Astrocyte of the spinal cord (primary cell): Measurements from ENCODE around the gene DRD2.

Experiments used
- DNase-seq: peaks from one replicate; pipeline ENCODE4 v3.0.0; 2011; ENCODE audit warnings: low read depth, low spot score
- H3K4me3 ChIP-seq: 2 replicates; pipeline ENCODE4 v1.5.1; 2011; ENCODE audit warnings: low read depth, mild to moderate bottlenecking, low read length, moderate library complexity
- in situ Hi-C: cut with HindIII; loops from 2 replicates; pipeline ENCODE4 v1.10.0; 2017; ENCODE audit warnings: low sequenced_read_pairs
- TF ChIP-seq, protein P1 (sequence below): IDR thresholded peaks from 2 replicates; pipeline ENCODE4 v1.5.1; 2012; ENCODE audit warnings: low read depth, mild to moderate bottlenecking, low read length, inconsistent platforms

The DRD2 gene

DNA sequence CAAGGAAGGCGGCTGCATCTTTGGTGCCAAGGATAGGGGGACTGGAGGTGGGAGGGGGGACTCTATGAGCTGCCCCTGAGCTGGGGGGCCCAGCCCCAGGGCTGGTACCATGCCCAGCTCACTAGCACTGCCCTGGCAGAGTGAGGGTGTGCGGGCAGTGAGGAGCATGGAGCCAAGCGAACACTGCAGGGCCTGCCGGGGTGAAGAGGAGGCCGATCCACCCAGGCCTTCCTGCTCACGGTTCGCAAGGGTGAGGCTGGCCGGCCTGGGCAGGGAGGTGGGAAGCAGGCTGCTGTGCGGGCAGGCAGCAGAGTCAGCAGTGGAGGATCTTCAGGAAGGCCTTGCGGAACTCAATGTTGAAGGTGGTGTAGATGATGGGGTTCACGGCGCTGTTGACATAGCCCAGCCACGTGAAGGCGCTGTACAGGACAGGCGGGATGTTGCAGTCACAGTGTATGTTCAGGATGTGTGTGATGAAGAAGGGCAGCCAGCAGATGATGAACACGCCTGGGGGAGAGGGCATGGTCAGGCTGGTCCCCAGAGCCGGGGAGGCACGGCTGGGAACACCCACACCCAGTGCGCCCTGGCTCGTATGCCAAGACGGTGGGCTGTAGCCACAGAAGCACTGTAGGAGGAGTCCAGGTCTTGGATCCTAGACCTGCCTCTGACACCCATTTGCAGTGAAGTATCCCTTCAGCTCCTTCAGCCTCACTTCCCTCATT is 64.6 kb downstream of the DRD2 start:
- in situ Hi-C loops = no loop called here
- no peak for DNase-seq
- TF ChIP-seq, protein P1, sequence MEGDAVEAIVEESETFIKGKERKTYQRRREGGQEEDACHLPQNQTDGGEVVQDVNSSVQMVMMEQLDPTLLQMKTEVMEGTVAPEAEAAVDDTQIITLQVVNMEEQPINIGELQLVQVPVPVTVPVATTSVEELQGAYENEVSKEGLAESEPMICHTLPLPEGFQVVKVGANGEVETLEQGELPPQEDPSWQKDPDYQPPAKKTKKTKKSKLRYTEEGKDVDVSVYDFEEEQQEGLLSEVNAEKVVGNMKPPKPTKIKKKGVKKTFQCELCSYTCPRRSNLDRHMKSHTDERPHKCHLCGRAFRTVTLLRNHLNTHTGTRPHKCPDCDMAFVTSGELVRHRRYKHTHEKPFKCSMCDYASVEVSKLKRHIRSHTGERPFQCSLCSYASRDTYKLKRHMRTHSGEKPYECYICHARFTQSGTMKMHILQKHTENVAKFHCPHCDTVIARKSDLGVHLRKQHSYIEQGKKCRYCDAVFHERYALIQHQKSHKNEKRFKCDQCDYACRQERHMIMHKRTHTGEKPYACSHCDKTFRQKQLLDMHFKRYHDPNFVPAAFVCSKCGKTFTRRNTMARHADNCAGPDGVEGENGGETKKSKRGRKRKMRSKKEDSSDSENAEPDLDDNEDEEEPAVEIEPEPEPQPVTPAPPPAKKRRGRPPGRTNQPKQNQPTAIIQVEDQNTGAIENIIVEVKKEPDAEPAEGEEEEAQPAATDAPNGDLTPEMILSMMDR = no peak
- no peak overlapping the region for H3K4me3 ChIP-seq

DNA sequence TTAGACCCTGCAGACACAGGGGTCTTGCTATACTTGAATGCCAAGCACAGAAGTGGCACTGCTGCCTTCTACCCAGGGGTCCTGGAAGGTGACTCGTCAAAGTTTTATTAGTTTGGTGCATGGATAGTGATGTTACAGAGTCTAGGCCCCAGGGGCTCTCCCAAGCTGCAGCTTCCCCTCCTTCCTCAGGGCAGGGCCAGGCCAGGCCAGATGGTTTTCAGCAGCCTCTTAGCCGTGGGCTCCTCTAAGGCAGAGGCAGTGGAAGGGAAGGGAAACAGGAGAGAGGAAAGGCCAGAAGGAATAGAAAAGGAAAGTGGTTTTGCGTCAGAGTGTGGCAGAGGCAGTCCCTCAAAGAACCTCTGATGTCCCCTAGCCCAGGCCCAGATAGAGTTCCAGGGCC is 65.7 kb downstream of the DRD2 start:
- TF ChIP-seq, protein P1 = no peak
- in situ Hi-C loops = no loop called here
- no peak for DNase-seq
- H3K4me3 ChIP-seq = no peak overlapping the region

DNA sequence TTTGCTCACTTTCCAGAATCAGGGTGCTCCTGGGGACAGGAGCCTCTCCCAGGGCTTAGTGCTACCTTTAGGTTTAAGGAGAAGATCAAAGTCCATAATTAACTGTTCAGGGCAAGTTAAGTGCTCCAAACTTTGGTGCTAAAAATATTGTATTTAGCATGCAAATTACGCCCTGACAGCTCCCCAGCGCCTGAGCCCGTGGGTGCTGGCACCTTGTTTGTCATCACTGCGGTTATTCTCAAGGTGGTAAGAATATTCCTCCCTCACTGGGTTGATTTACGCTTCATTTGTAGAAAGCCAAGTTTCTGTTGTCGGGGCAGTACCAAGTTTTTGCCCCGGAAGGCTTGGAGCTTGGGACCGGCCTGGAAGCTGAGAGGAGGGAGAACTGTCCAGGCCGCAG is 66.3 kb downstream of the DRD2 start:
- in situ Hi-C loops = no loop called here
- DNase-seq = no peak
- no peak overlapping the region for H3K4me3 ChIP-seq
- TF ChIP-seq, protein P1 = no peak

DNA sequence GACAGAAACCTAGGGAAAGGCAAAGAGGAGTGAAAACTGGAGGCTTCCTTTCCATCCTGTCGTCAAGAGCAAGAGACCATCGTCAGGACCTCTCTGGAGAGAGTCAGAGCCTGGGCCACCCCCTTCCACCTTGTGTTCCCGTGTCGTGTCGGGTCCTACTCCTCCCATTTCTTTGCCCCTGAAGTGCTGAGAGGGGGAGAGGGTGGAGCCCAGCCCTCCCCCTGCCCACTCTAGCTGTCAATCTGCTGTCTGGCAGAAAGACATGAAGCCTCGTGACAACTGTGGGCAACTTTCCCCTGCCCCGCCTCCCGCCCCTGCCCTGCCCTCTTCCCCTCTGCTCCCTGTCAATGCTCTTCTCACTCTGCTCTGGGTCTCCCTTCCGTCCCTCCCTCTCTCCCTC is 67.0 kb downstream of the DRD2 start:
- DNase-seq = no peak
- TF ChIP-seq, protein P1 = no peak
- in situ Hi-C loops = no loop called here
- H3K4me3 ChIP-seq = no peak overlapping the region

DNA sequence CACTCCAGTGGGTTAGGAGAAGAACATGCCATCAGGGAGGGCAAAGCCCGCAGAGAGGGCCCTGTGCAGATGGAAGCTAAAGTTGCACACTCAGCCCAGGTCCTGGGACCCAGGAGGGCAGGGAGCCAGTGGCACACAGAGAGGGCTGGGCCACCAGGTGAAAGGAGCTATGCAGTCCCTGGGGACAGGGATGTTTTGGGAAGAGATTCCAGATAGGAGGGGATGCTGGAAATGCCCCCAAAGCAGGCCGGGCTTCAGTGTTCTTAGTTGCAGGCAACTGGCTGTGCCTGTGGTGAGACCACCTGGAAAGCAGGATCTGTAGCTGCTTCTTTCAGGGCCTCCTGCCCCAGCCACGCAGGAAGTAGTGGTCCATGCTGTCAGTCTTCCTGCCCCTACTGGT is 68.0 kb downstream of the DRD2 start:
- in situ Hi-C loops = no loop called here
- TF ChIP-seq, protein P1 = no peak
- DNase-seq = no peak
- H3K4me3 ChIP-seq = no peak overlapping the region

DNA sequence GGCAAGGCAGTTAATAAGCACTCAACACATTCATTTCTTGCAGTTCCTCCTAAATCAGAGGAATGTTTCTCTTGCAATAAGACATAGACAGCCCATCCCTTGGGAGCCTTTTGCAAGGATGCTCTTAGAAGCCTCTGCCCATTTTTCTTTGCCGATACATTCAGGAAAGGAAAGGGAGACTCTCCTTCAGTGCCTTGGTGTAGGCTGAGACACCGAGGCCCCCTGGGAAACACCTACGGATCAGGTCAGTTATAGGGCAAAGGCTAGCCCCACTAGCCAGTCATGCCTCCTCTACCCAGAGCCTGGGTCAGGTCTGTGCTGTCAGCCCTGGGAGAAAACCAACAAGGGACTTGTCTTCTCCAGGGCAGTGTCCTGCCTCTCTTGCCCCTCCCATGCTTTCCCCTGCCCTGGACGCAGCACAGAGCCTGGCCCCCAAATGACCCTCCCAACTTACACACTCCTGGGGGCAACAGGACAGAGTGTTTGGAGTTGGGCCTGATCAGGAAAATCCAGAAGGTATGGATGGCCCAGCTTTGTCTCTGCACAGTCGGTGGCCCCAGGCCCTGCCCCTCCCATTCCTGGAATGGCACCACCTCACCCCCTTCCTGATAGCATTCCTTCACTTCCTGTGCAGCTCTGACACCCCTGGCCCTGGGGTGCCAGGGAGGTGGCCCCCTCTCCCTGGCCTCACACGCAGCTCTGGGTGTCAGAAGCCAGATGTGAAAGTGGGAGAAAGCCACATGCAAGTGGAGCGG is 69.3 kb downstream of the DRD2 start:
- in situ Hi-C loops = no loop called here
- TF ChIP-seq, protein P1 = no peak
- no peak for DNase-seq
- H3K4me3 ChIP-seq = no peak overlapping the region
